GM18909 (cell line): ENCODE results near the gene C1orf35.

Source experiments
- ATAC-seq: cut with Tn5 transposase; IDR thresholded peaks from one replicate; pipeline ENCODE4 v1.9.1; 2021; ENCODE audit warnings: mild to moderate bottlenecking; ENCODE audit not compliant: unreplicated experiment, poor library complexity

The C1orf35 gene

DNA sequence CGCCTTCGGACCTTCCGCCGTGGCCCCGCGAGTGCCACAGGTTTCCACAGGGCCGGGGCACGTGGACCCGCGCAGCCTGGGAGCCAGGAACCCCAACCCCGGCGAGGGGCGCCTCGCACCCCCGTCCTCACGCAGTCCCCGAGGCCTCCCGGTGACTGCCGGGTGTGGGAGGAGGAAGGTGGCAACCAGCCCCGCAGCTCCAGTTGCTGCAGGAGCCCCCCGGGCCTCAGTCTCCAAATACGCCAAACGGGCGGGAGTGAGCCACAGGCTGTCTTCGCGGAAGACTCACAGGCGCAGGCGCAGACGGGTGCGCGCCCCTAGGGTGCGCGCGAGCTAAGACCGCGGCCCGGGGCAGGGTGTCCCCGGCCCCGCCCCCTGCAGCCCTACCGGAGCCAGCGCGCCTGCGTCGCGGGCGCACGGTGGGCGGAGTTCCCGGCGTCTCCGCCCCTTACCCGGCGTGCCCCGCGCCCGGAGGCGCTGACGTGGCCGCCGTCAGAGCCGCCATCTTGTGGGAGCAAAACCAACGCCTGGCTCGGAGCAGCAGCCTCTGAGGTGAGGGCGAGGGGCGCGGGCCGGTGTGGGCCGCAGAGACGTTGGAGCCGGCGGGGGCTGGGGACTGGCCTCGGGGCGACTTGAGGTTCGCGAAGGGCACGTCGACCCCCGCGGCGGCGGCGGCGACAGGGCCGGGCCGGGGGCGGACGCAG lies 20.8 kb downstream of the C1orf35 start, which contains the start of gene ARF1:
Gene ARF1, plus strand, starts transcription at position 495 of the 704 bp plus-strand sequence. CDS start 14,407 bp downstream, outside the sequence.
- peak; percentile 83 for ATAC-seq

DNA sequence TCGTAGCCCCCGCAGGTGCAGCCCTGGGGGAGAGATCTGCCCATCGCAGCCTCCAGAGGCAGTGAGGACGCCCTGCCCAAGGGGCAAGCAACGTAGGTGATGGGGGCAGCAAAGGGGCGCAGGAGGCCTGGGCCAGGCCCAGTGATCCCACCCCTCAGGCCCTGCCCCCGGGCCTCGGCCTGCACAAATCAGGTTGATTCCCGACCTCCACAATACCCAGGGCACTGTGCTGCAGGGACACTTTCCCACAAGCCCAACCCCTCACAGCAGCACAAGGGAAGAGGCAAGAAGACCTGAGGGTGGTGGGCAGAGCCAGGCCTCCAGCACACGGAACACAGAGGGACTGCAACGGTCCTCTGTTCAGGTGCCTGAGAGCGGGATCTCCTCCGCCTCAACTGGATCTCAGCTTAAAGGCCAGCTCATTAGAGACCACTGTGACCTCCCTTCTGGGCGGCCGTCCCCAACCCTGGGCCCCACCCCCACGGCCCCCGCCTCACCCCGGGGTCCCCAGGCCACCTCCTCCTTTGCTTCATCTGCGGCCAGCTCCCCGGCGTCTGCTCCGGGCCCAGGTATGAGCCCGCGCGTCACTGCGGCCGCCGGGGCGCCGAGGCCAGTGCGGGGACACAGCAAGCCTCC lies 21.4 kb downstream of the C1orf35 start:
- ATAC-seq: peak; percentile 31

DNA sequence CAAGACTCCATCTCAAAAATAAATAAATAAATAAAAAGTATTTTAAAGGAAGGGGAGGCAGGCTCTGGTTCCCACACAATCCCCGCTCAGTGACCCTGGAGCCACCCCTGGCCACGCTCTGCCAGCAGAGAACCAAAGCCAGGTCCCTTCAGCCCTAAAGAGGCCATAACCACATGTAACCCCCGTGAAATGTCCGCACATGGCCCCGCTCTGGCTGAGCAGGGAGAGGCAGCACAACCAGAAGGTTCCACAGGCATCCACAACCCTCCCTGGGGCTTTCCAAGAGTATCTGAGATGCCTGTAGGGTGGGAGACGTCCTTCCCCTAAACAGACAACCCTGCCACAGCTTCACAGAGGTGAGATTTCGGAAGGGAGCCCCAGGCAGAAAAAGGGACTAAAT lies 22.0 kb downstream of the C1orf35 start:
- no peak for ATAC-seq

DNA sequence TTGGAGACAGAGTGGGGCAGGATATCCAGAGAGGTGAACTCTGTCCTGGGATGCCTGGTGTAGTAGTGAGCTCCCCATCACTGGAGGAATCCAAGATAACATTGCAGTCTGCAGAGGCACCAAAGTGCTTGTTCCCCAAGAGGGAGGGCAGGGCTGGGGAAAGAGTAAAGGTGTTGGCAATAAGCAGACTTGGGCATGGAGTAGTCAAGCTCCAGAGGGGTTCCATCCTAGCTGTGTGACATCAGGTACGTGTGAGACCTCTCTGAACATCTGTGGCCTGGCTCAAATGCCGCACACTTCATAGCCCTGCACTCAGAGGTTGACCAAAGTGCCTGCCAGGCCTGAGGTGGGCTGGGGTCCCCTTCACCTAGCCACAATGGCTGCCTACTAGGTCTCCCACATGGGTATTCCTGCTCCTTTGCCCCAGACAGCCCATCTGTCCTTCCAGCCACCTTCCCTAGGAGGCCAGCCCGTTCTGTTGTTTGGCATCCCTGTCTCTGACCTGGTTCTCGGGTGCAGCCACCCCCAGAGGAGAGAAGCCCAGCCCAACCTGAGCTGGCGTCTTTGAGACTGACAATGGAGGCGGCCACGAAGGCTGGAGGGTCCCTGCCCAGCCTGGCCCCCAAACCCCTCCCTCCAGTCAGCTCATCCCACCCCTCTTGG lies 23.4 kb downstream of the C1orf35 start:
- ATAC-seq: no peak

DNA sequence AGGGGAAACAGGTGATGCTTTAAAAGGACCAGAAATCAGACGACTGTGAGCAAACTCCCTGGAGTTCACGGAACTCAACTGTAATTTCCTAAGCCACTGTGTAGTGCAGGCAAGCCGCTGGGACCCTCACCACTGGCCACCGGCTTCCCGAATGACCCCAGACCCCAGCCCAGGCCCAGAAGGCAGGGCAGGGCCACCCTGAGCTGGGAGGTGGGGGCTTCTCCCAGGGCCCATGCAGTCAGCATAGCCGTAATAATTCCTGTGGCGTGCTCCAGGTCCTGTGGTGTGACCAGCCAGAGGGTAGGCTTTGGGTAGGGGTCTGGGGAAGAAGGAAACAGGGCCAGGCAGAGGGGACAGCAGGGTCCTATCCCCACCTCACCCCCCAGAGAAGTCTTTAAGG lies 24.1 kb downstream of the C1orf35 start:
- ATAC-seq: no peak

DNA sequence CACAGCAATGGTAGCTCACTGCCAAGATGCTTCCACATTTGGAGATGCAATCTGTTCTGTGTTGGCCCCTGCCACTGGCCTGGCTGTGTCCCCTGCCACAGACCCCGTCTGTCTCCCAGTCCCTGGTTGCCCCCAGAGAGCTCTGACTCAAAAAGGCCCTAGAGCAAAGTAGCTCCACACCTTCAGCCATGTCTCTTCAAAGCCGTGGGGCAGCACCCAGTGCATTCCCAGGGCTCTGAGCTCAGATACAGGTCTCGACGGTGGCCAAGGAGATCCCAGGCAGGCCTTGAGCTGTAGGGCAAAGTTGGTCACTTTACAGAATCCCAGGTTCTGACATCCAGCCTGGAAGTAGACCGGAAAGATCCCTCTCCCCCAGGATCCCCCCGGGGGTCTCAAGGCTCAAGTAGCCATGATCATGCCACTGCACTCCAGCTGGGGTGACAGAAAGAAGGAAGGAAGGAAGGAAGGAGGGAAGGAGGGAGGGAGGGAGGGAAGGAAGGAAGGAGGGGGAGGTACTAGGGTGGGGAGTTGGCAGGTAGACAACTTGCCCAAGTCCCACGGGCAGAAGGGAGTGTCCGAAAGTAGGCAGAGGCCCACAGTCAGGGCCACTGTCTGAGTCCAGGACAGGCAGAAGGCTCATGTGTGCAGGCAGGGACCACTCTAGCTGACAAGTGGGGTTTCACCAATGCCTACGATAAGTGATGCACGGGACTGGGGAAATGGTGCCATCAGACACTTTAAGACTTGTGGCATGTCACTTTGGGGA lies 25.4 kb downstream of the C1orf35 start:
- ATAC-seq: no peak

DNA sequence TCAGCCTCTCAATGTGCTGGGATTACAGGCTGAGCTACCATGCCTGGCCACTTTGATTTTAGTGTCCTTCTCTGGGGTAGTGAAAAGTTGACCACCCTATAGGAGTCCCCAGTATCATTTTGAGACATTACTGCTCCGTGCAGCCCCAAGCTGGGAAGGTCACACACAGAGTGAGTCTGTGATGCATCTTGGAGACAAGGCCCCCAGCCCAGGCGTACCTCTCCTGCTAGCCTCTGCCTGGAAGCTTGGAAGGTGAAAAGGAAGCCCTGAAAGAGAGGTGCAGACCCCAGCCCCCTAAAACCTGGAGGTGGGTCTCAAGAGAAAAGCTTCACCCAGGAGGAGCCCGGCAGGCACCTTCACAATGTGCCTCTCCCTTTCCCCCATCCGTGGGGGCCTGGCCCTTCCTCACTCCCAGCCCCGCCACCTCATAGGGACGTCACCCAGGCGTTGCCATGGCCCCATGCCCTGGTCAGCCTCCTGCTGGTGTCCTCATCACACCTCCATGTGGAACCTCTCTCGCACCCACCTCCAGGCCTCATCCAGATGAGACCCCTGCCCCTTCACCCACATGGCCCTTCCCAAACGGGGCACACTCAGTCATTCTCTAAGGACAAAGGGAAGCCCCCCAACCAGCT lies 26.2 kb downstream of the C1orf35 start:
- no peak for ATAC-seq

DNA sequence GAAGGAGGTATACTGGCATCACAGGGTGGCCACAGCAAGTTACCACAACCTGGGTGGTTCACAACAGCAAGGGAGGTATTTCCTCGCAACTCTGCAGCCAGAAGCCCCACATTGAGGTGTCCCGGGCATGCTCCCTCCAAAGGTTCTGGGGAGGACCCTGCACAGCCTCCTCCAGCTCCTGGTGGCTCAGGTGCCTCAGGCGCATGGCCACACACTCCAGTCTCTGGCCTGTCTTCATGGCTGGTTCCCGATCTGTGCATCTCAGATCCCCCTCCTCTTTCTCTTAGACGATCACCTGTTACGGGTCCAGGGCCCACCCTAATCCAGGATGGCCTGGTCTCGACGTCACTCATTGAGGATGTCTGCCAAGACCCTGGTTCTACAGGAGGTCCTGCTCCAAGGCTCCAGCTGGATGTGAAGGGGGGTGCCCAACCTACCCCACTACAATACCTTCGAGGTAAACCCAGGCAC lies 27.3 kb downstream of the C1orf35 start:
- ATAC-seq: no peak

DNA sequence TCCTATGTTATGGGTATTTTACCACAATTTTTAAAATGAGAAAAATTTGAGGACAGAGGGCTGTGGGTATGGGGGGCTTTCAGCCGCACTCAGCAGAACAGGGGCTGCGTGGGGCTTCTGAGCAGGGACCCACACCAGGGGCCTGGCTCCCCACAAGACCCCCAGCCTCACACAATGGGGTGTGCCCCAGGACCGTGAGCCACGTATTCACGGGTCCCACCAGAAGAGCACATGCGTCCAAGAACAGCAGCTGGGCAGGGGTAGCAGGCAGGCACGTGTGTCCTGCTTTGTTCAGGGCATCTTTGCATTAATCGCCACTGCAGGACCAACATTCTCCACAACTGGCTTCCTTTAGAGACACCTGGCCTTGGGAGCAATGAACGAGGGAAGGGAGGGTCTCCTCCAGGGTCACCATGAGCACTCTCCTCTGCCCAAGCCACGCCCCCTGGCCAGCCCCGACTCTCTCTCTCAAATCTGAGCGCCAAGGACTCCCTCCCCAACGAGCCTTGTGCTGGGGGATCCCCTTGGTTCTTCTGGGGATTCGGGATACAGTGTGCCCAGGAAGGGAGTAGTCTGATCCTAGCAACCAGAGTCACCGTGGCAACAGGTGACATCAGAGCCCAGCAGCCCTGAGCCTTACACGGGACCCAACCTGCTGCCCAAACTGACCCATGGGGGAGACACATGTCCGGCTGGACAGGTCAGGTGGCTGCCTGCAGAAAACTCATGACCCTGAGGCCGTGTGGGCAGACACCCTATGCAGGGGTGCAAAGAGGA lies 28.0 kb downstream of the C1orf35 start:
- ATAC-seq: no peak

DNA sequence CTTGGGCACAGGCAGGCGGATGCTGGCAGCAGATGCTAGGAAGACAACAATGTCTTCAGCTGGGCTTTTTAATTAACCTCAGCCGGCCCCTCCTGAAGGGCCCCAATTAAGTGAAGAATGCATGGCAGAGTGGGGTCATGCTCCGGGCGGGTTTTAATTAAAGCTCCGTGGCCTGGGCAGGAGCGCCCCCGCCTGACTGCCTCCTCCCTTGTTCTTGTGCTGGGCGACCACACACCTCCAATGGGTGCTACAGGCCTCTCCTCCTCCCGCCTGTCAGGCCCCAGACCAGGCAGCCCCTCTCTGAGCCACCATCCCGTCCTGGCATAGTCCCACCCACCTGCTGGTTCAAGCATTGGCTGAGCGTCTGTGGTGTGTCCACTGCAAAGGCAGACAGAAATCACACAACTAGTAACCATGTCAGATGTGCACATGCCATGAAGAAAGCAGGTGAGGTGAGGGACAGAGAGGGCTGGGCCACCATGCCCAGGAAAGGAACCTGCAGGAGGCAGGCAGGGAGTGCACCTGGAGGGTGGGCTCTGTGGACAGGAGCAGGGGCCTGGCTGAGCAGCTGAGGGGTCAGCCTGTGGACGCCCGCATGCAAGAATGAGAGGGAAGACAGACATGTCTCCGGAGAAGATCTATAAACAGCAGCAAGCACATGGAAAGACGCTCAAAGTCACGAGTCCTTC lies 29.1 kb downstream of the C1orf35 start:
- no peak for ATAC-seq

DNA sequence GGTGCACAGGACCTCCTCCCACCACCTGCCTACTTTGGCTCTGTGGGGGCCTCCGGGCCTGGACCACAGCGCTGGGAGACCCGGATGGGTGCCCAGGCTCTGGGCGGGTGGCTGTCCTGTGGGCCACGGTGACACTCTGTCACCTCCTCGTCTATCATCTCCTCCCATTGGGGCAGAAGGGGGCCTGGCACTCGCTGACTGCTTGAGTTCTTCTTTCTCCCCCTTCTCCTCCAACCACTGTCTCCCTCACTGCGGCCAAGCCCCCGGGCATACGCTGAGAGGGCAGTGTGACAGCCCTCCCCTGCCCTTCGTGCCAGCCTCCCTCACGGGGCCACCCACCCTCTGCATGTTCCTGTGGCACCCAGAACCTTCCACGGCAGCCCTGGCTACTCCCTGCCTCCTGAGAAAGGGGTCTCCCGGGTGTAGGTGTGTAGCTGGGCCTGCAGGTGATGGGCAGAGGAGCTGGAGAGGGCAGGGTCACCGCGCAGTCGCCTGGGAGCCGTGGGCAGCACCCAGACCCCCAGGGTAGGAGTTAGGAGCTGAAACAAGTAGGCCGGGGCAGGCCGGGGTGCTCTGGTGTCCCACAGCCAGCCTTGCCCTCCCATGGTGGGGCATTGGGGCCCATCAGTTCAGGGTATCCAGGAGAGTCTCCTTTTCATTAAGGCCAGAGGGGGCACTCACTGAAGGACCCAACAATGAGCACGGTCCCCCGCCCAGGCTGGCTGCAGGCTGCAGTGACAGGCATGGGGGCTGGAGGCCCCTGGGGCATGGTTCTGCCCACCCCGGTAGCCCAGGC lies 29.9 kb downstream of the C1orf35 start:
- no peak for ATAC-seq

DNA sequence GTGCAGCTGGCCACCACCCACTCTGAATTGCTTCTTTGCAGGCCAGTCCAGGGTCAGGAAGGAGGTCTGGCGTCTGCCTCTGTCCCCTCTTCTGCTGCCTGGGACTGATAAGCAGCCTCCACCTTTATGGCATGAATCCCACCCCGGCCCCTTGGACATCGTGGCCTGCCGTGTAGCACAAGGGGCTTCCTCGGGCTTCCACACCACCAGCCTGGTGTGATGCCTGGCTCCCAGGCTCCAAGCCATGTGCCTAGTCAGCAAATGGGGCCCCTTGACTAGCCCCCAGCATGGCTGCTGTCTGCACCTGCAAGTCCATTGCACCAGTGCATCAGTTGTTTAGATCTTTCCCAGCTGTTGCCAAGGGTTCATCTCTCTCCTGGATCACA lies 30.5 kb downstream of the C1orf35 start:
- ATAC-seq: no peak

DNA sequence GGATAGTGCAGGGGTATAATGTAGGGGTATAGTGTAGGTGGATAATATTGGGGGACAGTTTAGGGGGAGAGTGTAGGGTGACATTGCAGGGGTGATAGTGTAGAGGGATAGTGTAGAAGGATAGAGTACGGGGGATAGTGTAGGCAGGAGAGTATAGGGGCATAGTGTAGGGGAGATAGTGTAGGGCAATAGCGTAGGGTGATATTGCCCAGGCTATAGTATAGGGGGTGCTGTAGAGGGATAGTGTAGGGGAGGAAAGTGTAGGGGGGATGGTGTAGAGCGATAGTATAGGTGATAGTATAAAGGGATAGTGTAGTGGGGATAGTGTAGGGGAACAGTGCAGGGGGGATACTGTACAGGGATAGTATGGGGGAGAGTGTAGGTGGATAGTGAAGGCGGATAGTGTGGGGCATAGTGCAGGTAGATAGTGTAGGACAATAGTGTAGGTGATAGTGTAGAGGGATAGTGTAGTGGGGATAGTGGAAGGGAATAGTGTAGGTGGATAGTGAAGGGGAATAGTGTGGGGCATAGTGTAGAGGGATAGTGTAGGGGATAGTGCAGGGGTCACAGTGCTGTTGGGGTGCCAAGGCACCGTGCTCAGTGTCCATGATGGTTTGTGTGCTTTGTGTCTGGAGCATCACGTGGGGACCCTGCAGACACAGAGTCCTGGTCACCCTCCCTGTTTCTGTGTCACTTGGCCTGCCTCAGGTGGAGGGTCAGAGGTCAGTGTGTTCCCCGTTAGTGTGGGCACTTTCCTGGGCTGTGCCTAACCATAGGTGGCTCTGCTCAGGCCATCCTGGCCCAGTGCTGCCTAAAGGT lies 31.1 kb downstream of the C1orf35 start:
- ATAC-seq: no peak

DNA sequence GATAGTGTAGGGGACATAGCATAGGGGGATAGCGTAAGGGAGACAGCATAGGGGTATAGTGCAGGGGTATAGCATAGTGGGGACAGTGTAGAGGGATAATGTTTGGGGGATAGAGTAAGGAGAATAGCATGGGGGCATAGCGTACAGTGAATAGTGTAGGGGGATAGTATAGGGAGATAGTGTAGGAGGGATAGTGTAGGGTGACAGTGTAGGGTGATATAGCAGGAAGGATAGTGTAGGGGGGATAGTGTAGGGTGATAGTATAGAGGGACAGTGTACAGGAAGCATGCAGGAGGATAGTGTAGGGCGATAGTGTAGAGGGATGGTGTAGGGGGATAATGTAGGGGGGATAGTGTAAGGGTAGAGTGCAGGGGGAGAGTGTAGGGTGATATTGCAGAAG lies 32.3 kb downstream of the C1orf35 start:
- no peak for ATAC-seq

DNA sequence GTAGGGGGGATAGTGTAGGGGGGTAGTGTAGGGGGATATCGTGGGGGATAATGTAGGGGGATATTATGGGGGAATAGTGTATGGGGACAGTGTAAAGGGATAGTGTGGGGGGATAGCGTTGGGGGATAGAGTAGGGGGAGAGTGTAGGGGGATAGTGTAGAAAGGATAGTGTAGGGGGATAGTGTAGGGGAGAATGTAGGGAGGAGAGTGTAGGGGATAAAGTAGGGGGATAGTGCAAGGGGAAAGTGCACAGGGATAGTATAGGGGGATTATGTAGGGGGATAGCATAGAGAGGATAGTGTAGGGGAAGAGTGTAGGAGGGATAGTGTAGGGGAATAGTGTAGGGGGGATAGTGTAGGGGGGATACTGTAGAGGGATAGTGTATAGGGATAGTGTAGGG lies 33.0 kb downstream of the C1orf35 start:
- no peak for ATAC-seq

DNA sequence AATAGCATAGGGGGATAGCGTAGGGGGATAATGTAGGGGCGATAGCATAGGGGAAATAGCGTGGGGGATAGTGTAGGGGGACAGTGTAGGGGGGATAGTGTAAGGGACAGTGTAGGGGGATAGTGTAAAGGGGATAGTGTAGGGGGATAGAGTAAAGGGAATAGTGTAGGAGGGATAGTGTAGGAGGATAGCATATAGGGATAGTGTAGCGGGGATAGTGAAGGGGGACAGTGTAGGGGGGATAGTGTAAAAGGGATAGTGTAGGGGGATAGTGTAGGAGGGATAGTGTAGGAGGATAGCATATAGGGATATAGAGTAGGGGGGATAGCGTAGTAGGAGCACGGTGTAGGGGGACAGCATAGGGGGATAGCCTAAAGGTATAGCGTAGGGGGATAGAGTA lies 34.8 kb downstream of the C1orf35 start:
- ATAC-seq: no peak

DNA sequence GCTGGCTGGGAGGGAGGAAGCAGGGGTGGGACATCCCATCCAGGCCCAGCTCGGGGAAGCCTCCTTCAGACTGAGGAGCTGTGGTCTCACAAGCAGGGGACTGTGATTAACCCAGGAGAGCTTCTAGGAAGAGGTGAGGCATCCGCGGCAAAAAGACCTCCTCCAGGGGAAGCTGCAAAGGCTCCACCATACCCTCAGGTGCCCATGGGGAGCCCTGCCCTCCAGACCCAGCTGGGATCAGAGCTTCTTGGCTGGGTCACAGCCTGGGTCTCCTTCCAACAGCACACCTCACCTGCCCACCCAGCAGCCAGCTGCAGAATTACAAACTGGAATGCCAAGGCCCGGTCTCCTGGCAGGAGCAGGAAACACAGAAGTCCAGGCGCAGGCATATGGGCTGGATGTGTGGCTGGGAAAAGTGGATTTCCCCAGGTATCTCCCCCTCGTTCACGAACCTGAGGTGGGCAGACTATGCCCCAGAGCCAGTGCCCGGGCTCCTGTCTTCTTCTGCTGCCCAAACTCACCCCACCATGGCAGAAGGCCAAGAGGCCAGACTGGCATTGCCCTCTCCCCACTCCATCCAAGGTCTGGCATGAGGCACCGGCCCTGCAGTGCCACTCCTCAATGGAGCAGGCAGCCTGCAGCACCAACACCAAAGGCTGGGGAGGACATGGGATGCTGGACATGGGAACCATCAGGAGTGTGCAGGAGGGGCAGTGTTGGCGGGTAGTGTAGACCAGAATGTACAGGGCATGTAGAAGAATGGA lies 36.1 kb downstream of the C1orf35 start:
- no peak for ATAC-seq
